WTC11 (cell line): ENCODE data around the gene NFS1. TPM values are rescaled to one million over a fixed set of nuclear protein-coding genes. Genes with fewer than 3 reads are reported as not detected.

ENCODE experiments used
- ATAC-seq: fragments of 200-7000 bp; cut with Tn5 transposase; 2 replicates; pipeline ENCODE4 v1.10.0; 2021; ENCODE audit warnings: mild to moderate bottlenecking, moderate library complexity
- CTCF ChIA-PET: fragments of 300-600 bp; sonication (Branson Sonifier 250); formaldehyde crosslinking; loops from one replicate; lab custom pipeline; 2021; ENCODE audit warnings: antibody characterized with exemption; lab: Charles Lee
- POLR2A ChIA-PET: fragments of 350-600 bp; sonication (Branson Sonifier 250); formaldehyde crosslinking; loops from one replicate; lab custom pipeline; 2021; ENCODE audit warnings: antibody characterized with exemption; lab: Charles Lee
- DNase-seq: peaks from one replicate; pipeline ENCODE4 v3.0.0; 2021; ENCODE audit warnings: low spot score
- H3K27ac Mint-ChIP-seq: 2 replicates; pipeline ENCODE4 v1.8.0; 2021; ENCODE audit warnings: mixed read lengths
- H3K27me3 Mint-ChIP-seq: 2 replicates; pipeline ENCODE4 v1.8.0; 2021; ENCODE audit warnings: low read depth, mild to moderate bottlenecking, moderate library complexity, mixed read lengths
- H3K36me3 Mint-ChIP-seq: 2 replicates; pipeline ENCODE4 v1.8.0; 2021; ENCODE audit warnings: mixed read lengths
- H3K4me1 Mint-ChIP-seq: 2 replicates; pipeline ENCODE4 v1.8.0; 2022; ENCODE audit warnings: mixed read lengths
- H3K4me3 Mint-ChIP-seq: 2 replicates; pipeline ENCODE4 v1.8.0; 2021; ENCODE audit warnings: mild to moderate bottlenecking, moderate library complexity, mixed read lengths
- H3K9me3 Mint-ChIP-seq: 2 replicates; pipeline ENCODE4 v1.8.0; 2021; ENCODE audit warnings: mixed read lengths
- ARID4B ChIP-seq: sonication (generic); formaldehyde crosslinking; IDR thresholded peaks from 2 replicates; pipeline ENCODE4 v1.8.0; 2023; ENCODE audit warnings: missing genetic modification reagents, mild to moderate bottlenecking, borderline replicate concordance
- ATF2 ChIP-seq: sonication (generic); formaldehyde crosslinking; IDR thresholded peaks from 2 replicates; pipeline ENCODE4 v1.8.1; 2022; ENCODE audit warnings: low read depth, missing genetic modification reagents, borderline replicate concordance
- CDX4 ChIP-seq: fragments of 250-450 bp; sonication (Bioruptor Pico); IDR thresholded peaks from 2 replicates; pipeline ENCODE4 v1.9.0; 2021; ENCODE audit warnings: moderate library complexity, mild to moderate bottlenecking, inconsistent platforms, borderline replicate concordance
- ERG ChIP-seq: fragments of 250-450 bp; sonication (Bioruptor Pico); IDR thresholded peaks from 2 replicates; pipeline ENCODE4 v1.8.0; 2021; ENCODE audit warnings: mild to moderate bottlenecking
- FOXJ3 ChIP-seq: sonication (generic); formaldehyde crosslinking; IDR thresholded peaks from 2 replicates; pipeline ENCODE4 v1.9.0; 2021; ENCODE audit warnings: missing genetic modification reagents, mild to moderate bottlenecking, borderline replicate concordance
- FOXK1 ChIP-seq: sonication (generic); formaldehyde crosslinking; IDR thresholded peaks from 2 replicates; pipeline ENCODE4 v1.8.0; 2022; ENCODE audit warnings: mild to moderate bottlenecking, moderate library complexity, missing genetic modification reagents
- GTF2I ChIP-seq: fragments of 250-450 bp; sonication (Bioruptor Pico); conservative IDR thresholded peaks from 2 replicates; pipeline ENCODE4 v1.4.0; 2021; ENCODE audit warnings: mild to moderate bottlenecking
- HMGXB4 ChIP-seq: sonication (generic); formaldehyde crosslinking; IDR thresholded peaks from 2 replicates; pipeline ENCODE4 v1.8.1; 2023; ENCODE audit warnings: mild to moderate bottlenecking, moderate library complexity, missing genetic modification reagents
- JUN ChIP-seq: sonication (generic); formaldehyde crosslinking; IDR thresholded peaks from 2 replicates; pipeline ENCODE4 v1.8.0; 2023; ENCODE audit warnings: mild to moderate bottlenecking, missing genetic modification reagents
- KAT7 ChIP-seq: sonication (generic); formaldehyde crosslinking; IDR thresholded peaks from 2 replicates; pipeline ENCODE4 v1.8.1; 2023; ENCODE audit warnings: missing genetic modification reagents, mild to moderate bottlenecking, borderline replicate concordance
- OVOL2 ChIP-seq: fragments of 250-450 bp; sonication (Bioruptor Pico); IDR thresholded peaks from 2 replicates; pipeline ENCODE4 v1.9.0; 2021; ENCODE audit warnings: mild to moderate bottlenecking, borderline replicate concordance
- PRDM15 ChIP-seq: sonication (generic); formaldehyde crosslinking; IDR thresholded peaks from 2 replicates; pipeline ENCODE4 v1.8.0; 2022; ENCODE audit warnings: missing genetic modification reagents
- PRRX2 ChIP-seq: fragments of 250-450 bp; sonication (Bioruptor Pico); IDR thresholded peaks from 2 replicates; pipeline ENCODE4 v1.8.0; 2021; ENCODE audit warnings: mild to moderate bottlenecking
- STAT6 ChIP-seq: sonication (generic); formaldehyde crosslinking; conservative IDR thresholded peaks from 2 replicates; pipeline ENCODE4 v1.8.1; 2023; ENCODE audit warnings: mild to moderate bottlenecking, low read depth, missing genetic modification reagents, moderate library complexity
- TEAD4 ChIP-seq: sonication (generic); formaldehyde crosslinking; IDR thresholded peaks from 2 replicates; pipeline ENCODE4 v1.8.0; 2022; ENCODE audit warnings: mild to moderate bottlenecking, missing genetic modification reagents
- ZBTB21 ChIP-seq: sonication (generic); formaldehyde crosslinking; IDR thresholded peaks from 2 replicates; pipeline ENCODE4 v1.8.1; 2023; ENCODE audit warnings: mild to moderate bottlenecking, missing genetic modification reagents, borderline replicate concordance
- ZSCAN18 ChIP-seq: fragments of 250-450 bp; sonication (Bioruptor Pico); IDR thresholded peaks from 2 replicates; pipeline ENCODE4 v2.1.2; 2022; ENCODE audit warnings: mild to moderate bottlenecking, moderate library complexity
- total RNA-seq: library from RNA; stranded (reverse); gene quantifications from 3 replicates; pipeline ENCODE4 v1.2.3, GENCODE V29; 2021

Gene NFS1
- total RNA-seq, 1 experiment from 2014 or later, result 36.1 TPM

- no peaks in the 10 kb centered on the region for H3K27me3 Mint-ChIP-seq
- no peak overlapping the region for H3K4me3 Mint-ChIP-seq
- peaks cover 2% of the 10 kb centered on the region; the same call in 1 of the 2 replicates for H3K36me3 Mint-ChIP-seq
- 0 out of 2 replicates have a peak overlapping the region, but pooled peaks have one; percentile 14 for H3K27ac Mint-ChIP-seq
- TF ChIP-seq FOXJ3 (CRISPR knock-in tag), result no peak
- TF ChIP-seq ZBTB21 (CRISPR knock-in tag), result no peak
- no peak for TF ChIP-seq GTF2I (CRISPR knock-in tag)
- TF ChIP-seq KAT7, result no peak
- TF ChIP-seq TEAD4 (CRISPR knock-in tag), result no peak
- TF ChIP-seq FOXK1 (CRISPR knock-in tag), result no peak
- no peak for TF ChIP-seq ATF2 (CRISPR knock-in tag)
- TF ChIP-seq OVOL2, result no peak
- TF ChIP-seq ZSCAN18 (CRISPR knock-in tag), result no peak
- no peak for TF ChIP-seq PRDM15 (CRISPR knock-in tag)
- TF ChIP-seq JUN, result no peak
- TF ChIP-seq PRRX2 (CRISPR knock-in tag), result no peak
- ATAC-seq, result no peak
- H3K4me1 Mint-ChIP-seq, result peaks cover 48% of the 10 kb centered on the region
- ChIA-PET POLR2A (no interaction called here), CTCF (interaction anchor here (0.5 to 2.1 kb wide), 2 partner anchors 24 to 75 kb away, joined by 3 to 8 read pairs; no protein-coding TSS in a partner anchor)
- no peaks in the 10 kb centered on the region for H3K9me3 Mint-ChIP-seq
- no peak for DNase-seq
Observed at GRCh38 chr20:35643045-35643444, 56.1 kb downstream of the NFS1 start.

- Mint-ChIP-seq H3K27ac (no peak overlapping the region), H3K4me3 (no peak overlapping the region), H3K9me3 (no peaks in the 10 kb centered on the region), H3K27me3 (no peaks in the 10 kb centered on the region), H3K4me1 (peaks cover 48% of the 10 kb centered on the region), H3K36me3 (no peaks in the 10 kb centered on the region)
- DNase-seq (no peak), ATAC-seq (no peak)
- CTCF ChIA-PET, result interaction anchor here (1.4 to 2.1 kb wide), 3 partner anchors 13 to 313 kb away, joined by 3 to 8 read pairs (median 3); partner anchors contain the start of gene SCAND1
- POLR2A ChIA-PET, result no interaction called here
- TF ChIP-seq CDX4 (no peak), JUN (no peak), ARID4B (CRISPR knock-in tag) (no peak), HMGXB4 (CRISPR knock-in tag) (no peak), STAT6 (CRISPR knock-in tag) (no peak), ERG (CRISPR knock-in tag) (no peak)
Observed at GRCh38 chr20:35641743-35642142, 57.4 kb downstream of the NFS1 start.
